H9 (cell line): Measurements from ENCODE around the gene CLDN10. TPM values are rescaled to one million over a fixed set of nuclear protein-coding genes. Genes with fewer than 3 reads are reported as not detected.

Experiments used
- DNase-seq: peaks from one replicate; pipeline ENCODE4 v3.0.0-alpha.2; 2017
- H2AFZ ChIP-seq: one replicate; pipeline ENCODE4 v1.6.1; 2013; ENCODE audit warnings: mild to moderate bottlenecking, low read length, control low read depth, moderate library complexity
- H2AK5ac ChIP-seq: 2 replicates; pipeline ENCODE4 v1.6.1; 2013; ENCODE audit warnings: low read length, control low read depth, mixed read lengths; ENCODE audit not compliant: insufficient read length
- H2BK120ac ChIP-seq: one replicate; pipeline ENCODE4 v1.6.1; 2013; ENCODE audit warnings: low read depth, mild to moderate bottlenecking, low read length, control low read depth, inconsistent platforms; ENCODE audit not compliant: poor library complexity, severe bottlenecking
- H2BK12ac ChIP-seq: 2 replicates; pipeline ENCODE4 v1.6.1; 2013; ENCODE audit warnings: low read length, control low read depth, mixed read lengths, low read depth; ENCODE audit not compliant: insufficient read length
- H2BK15ac ChIP-seq: 2 replicates; pipeline ENCODE4 v1.6.1; 2013; ENCODE audit warnings: low read depth, low read length, control low read depth
- H2BK20ac ChIP-seq: one replicate; pipeline ENCODE4 v1.6.1; 2013; ENCODE audit warnings: low read depth, mild to moderate bottlenecking, low read length, control low read depth, inconsistent platforms; ENCODE audit not compliant: poor library complexity, severe bottlenecking
- H2BK5ac ChIP-seq: 2 replicates; pipeline ENCODE4 v1.6.1; 2013; ENCODE audit warnings: low read length, control low read depth, mixed read lengths; ENCODE audit not compliant: insufficient read length
- H3K14ac ChIP-seq: 2 replicates; pipeline ENCODE4 v1.6.1; 2013; ENCODE audit warnings: low read length, control low read depth; ENCODE audit not compliant: insufficient read depth
- H3K18ac ChIP-seq: 2 replicates; pipeline ENCODE4 v1.6.1; 2013; ENCODE audit warnings: low read depth, mild to moderate bottlenecking, mixed read lengths, low read length, control low read depth; ENCODE audit not compliant: insufficient read length
- H3K23ac ChIP-seq: 2 replicates; pipeline ENCODE4 v1.6.1; 2013; ENCODE audit warnings: low read length, control low read depth, mixed read lengths, low read depth; ENCODE audit not compliant: insufficient read length
- H3K23me2 ChIP-seq: 2 replicates; pipeline ENCODE4 v1.6.1; 2013; ENCODE audit warnings: low read depth, mild to moderate bottlenecking, mixed read lengths, low read length, control low read depth; ENCODE audit not compliant: insufficient read length, poor library complexity, severe bottlenecking
- H3K27ac ChIP-seq: 2 replicates; pipeline ENCODE4 v1.5.1; 2013; ENCODE audit warnings: low read length, control low read depth, mixed read lengths, low read depth; ENCODE audit not compliant: insufficient read length
- H3K27me3 ChIP-seq: 2 replicates; pipeline ENCODE4 v1.6.1; 2013; ENCODE audit warnings: low read length, control low read depth, inconsistent platforms; ENCODE audit not compliant: insufficient read depth
- H3K4ac ChIP-seq: 2 replicates; pipeline ENCODE4 v1.6.1; 2013; ENCODE audit warnings: low read depth, mild to moderate bottlenecking, control low read depth, inconsistent platforms, low read length, moderate library complexity
- H3K4me1 ChIP-seq: 2 replicates; pipeline ENCODE4 v1.6.1; 2013; ENCODE audit warnings: low read length, control low read depth, inconsistent platforms; ENCODE audit not compliant: insufficient read depth
- H3K4me2 ChIP-seq: 2 replicates; pipeline ENCODE4 v1.6.1; 2013; ENCODE audit warnings: low read length, control low read depth, mixed read lengths; ENCODE audit not compliant: insufficient read length, insufficient read depth
- H3K56ac ChIP-seq: 2 replicates; pipeline ENCODE4 v1.6.1; 2013; ENCODE audit warnings: low read depth, mild to moderate bottlenecking, mixed read lengths, low read length, control low read depth; ENCODE audit not compliant: insufficient read length
- H3K79me1 ChIP-seq: 2 replicates; pipeline ENCODE4 v1.6.1; 2013; ENCODE audit warnings: low read depth, mild to moderate bottlenecking, moderate library complexity, low read length, control low read depth, inconsistent platforms; ENCODE audit not compliant: insufficient read depth, poor library complexity, severe bottlenecking
- H3K79me2 ChIP-seq: 2 replicates; pipeline ENCODE4 v1.6.1; 2013; ENCODE audit warnings: low read length, control low read depth, inconsistent platforms; ENCODE audit not compliant: insufficient read depth
- H3K9ac ChIP-seq: 2 replicates; pipeline ENCODE4 v1.6.1; 2013; ENCODE audit warnings: low read length, control low read depth, mixed read lengths; ENCODE audit not compliant: insufficient read length; ENCODE audit errors: extremely low read depth
- H3K9me3 ChIP-seq: one replicate; pipeline ENCODE4 v1.6.1; 2013; ENCODE audit warnings: low read depth, low read length, inconsistent platforms; ENCODE audit not compliant: control insufficient read depth
- H3T11ph ChIP-seq: one replicate; pipeline ENCODE4 v1.6.1; 2013; ENCODE audit warnings: mild to moderate bottlenecking, low read length, control low read depth, inconsistent platforms
- H4K20me1 ChIP-seq: one replicate; pipeline ENCODE4 v1.6.1; 2013; ENCODE audit not compliant: control insufficient read depth, insufficient read length, insufficient read depth
- H4K5ac ChIP-seq: 2 replicates; pipeline ENCODE4 v1.6.1; 2013; ENCODE audit warnings: low read depth, mild to moderate bottlenecking, mixed read lengths, low read length, control low read depth; ENCODE audit not compliant: insufficient read length
- H4K8ac ChIP-seq: replicated peaks from 2 replicates; pipeline ENCODE4 v1.6.1; 2013; ENCODE audit warnings: low read length, control low read depth, mixed read lengths, low read depth; ENCODE audit not compliant: insufficient read length
- H4K91ac ChIP-seq: 2 replicates; pipeline ENCODE4 v1.6.1; 2013; ENCODE audit warnings: low read depth, mild to moderate bottlenecking, moderate library complexity, mixed read lengths, low read length, control low read depth; ENCODE audit not compliant: insufficient read length
- H3K27ac Mint-ChIP-seq, 3 experiments: 2 replicates in 2 of 3; 3 replicates in 1 of 3; pipeline ENCODE4 v1.8.0; 2020 to 2021; ENCODE audit warnings: mixed read lengths in 3 of 3, mild to moderate bottlenecking in 1 of 3, moderate library complexity in 1 of 3
- H3K27me3 Mint-ChIP-seq: 2 replicates; pipeline ENCODE4 v1.8.0; 2021; ENCODE audit warnings: low read depth, mild to moderate bottlenecking, moderate library complexity, mixed read lengths
- H3K36me3 Mint-ChIP-seq, 3 experiments: 2 replicates in 2 of 3; 3 replicates in 1 of 3; pipeline ENCODE4 v1.8.0; 2020 to 2021; ENCODE audit warnings: low read depth in 3 of 3, mixed read lengths in 3 of 3; ENCODE audit not compliant: insufficient read depth in 1 of 3
- H3K4me1 Mint-ChIP-seq, 2 experiments: 2 replicates each; pipeline ENCODE4 v1.8.0; 2020; ENCODE audit warnings: mixed read lengths in 2 of 2
- H3K4me3 Mint-ChIP-seq, 2 experiments: 2 replicates in 1 of 2; 3 replicates in 1 of 2; pipeline ENCODE4 v1.8.0; 2020 to 2021; ENCODE audit warnings: mild to moderate bottlenecking in 2 of 2, mixed read lengths in 2 of 2, moderate library complexity in 1 of 2
- H3K9me3 Mint-ChIP-seq, 2 experiments: 2 replicates in 1 of 2; 3 replicates in 1 of 2; pipeline ENCODE4 v1.8.0; 2020; ENCODE audit warnings: mild to moderate bottlenecking in 2 of 2, mixed read lengths in 2 of 2, moderate library complexity in 1 of 2
- WGBS: extraction: QIAGEN DNeasy Blood & Tissue Kit; methylation state at CpG from one replicate; pipeline ENCODE4 v1.1.7; 2013; ENCODE audit warnings: missing lambda C conversion rate, low lambda C conversion rate, mixed read lengths; ENCODE audit not compliant: insufficient read length; ENCODE audit errors: extremely low coverage; 5-methylcytosine and 5-hydroxymethylcytosine counted together
- total RNA-seq: library from RNA; stranded (reverse); gene quantifications from 2 replicates; pipeline ENCODE4 v1.2.1, GENCODE V29; 2021
- TF ChIP-seq, protein P1 (sequence below): fragments of 200-600 bp; sonication (generic); conservative IDR thresholded peaks from 3 replicates; pipeline ENCODE4 v1.8.0; 2021; ENCODE audit warnings: antibody characterized with exemption, mild to moderate bottlenecking

The CLDN10 gene
- total RNA-seq, 1 experiment from 2014 or later: 20.7 TPM

DNA sequence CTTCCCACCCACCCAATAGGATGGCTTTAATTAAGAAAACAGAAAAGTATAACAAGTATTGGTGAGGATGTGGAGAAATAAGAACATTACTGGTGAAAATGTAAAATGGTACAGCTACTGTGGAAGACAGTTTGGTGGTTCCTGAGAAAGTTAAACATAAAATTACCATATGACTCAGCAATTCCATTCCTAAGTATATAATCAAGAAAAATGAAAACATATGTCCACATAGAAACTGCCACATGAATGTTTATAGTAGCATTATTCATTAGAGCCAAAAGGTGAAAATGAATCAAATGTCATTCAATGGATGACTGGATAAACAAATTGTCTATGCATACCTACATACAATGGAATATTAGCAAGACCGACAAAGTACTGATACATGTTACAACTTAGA, 75.1 kb downstream of the CLDN10 start:
- H3K56ac ChIP-seq: no peak overlapping the region
- no peak overlapping the region for H3K27ac ChIP-seq
- no peak for DNase-seq
- Mint-ChIP-seq H3K27ac (no peak overlapping the region), H3K27me3 (no peaks in the 10 kb centered on the region), H3K9me3 (no peaks in the 10 kb centered on the region), H3K4me3 (no peak overlapping the region), H3K4me1 (peaks cover 6% of the 10 kb centered on the region in 2 experiments), H3K36me3 (peaks cover 50 to 76% (median 75%) of the 10 kb centered on the region in 3 experiments)
- H4K20me1 ChIP-seq: no peaks in the 10 kb centered on the region
- H2BK20ac ChIP-seq: no peak overlapping the region
- H3K14ac ChIP-seq: no peak overlapping the region
- no peaks in the 10 kb centered on the region for H3K4me1 ChIP-seq
- H3K23ac ChIP-seq: no peak overlapping the region
- no peaks in the 10 kb centered on the region for H3K9me3 ChIP-seq
- WGBS: no CpG with 5 or more reads among the region's 1 CpG
- no peak overlapping the region for H4K8ac ChIP-seq
- no peak overlapping the region for H3T11ph ChIP-seq
- H4K5ac ChIP-seq: no peak overlapping the region
- H3K4me2 ChIP-seq: no peak overlapping the region
- no peaks in the 10 kb centered on the region for H3K79me2 ChIP-seq
- H2AK5ac ChIP-seq: no peak overlapping the region
- no peak overlapping the region for H2BK12ac ChIP-seq
- no peak overlapping the region for H3K9ac ChIP-seq
- H3K18ac ChIP-seq: no peak overlapping the region
- no peak overlapping the region for H3K4ac ChIP-seq
- H2BK5ac ChIP-seq: no peak overlapping the region
- H3K23me2 ChIP-seq: no peaks in the 10 kb centered on the region
- no peak overlapping the region for H2BK120ac ChIP-seq
- TF ChIP-seq, protein P1, sequence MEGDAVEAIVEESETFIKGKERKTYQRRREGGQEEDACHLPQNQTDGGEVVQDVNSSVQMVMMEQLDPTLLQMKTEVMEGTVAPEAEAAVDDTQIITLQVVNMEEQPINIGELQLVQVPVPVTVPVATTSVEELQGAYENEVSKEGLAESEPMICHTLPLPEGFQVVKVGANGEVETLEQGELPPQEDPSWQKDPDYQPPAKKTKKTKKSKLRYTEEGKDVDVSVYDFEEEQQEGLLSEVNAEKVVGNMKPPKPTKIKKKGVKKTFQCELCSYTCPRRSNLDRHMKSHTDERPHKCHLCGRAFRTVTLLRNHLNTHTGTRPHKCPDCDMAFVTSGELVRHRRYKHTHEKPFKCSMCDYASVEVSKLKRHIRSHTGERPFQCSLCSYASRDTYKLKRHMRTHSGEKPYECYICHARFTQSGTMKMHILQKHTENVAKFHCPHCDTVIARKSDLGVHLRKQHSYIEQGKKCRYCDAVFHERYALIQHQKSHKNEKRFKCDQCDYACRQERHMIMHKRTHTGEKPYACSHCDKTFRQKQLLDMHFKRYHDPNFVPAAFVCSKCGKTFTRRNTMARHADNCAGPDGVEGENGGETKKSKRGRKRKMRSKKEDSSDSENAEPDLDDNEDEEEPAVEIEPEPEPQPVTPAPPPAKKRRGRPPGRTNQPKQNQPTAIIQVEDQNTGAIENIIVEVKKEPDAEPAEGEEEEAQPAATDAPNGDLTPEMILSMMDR: no peak
- no peaks in the 10 kb centered on the region for H3K79me1 ChIP-seq
- no peak overlapping the region for H2AFZ ChIP-seq
- no peak overlapping the region for H4K91ac ChIP-seq
- H2BK15ac ChIP-seq: no peak overlapping the region
- H3K27me3 ChIP-seq: no peaks in the 10 kb centered on the region
